Ishikawa (cell line): ENCODE results near the gene CD33.

Source experiments
- CREB1 ChIP-seq: IDR thresholded peaks from 2 replicates; pipeline ENCODE4 v1.6.1; 2012; ENCODE audit warnings: low read depth
- EGR1 ChIP-seq: IDR thresholded peaks from 2 replicates; pipeline ENCODE4 v1.6.1; 2012
- EP300 ChIP-seq: IDR thresholded peaks from 2 replicates; pipeline ENCODE4 v1.6.1; 2012; ENCODE audit warnings: borderline replicate concordance
- TCF12 ChIP-seq: IDR thresholded peaks from 2 replicates; pipeline ENCODE4 v1.6.1; 2012; ENCODE audit warnings: low read depth
- ZBTB7A ChIP-seq: IDR thresholded peaks from 2 replicates; pipeline ENCODE4 v1.6.1; 2012; ENCODE audit warnings: low read depth
- TF ChIP-seq, protein P1 (sequence below): IDR thresholded peaks from 2 replicates; pipeline ENCODE4 v1.6.1; 2012; ENCODE audit warnings: low read depth, mild to moderate bottlenecking

DNA sequence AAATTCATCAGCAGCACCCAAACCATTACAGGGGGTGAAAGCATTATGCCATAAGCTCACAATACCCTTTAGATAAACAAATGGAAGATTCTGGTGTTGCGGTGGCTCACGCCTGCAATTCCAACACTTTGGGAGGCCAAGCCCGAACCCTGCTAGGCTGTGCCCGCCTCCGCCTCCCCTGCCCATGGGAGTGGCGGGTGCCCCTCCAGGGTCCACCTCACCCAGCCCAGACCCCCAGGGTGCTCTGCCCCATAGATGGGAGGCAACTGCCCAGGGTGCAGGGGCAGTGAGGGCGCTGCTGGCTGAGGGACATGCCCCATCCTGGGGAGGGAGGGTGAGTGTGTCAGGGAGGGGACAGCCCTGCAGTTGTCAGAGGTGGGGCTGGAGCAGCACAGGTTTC is 16.0 kb downstream of the CD33 start:
- no peak for TF ChIP-seq EGR1
- TF ChIP-seq TCF12, result no peak
- TF ChIP-seq, protein P1, sequence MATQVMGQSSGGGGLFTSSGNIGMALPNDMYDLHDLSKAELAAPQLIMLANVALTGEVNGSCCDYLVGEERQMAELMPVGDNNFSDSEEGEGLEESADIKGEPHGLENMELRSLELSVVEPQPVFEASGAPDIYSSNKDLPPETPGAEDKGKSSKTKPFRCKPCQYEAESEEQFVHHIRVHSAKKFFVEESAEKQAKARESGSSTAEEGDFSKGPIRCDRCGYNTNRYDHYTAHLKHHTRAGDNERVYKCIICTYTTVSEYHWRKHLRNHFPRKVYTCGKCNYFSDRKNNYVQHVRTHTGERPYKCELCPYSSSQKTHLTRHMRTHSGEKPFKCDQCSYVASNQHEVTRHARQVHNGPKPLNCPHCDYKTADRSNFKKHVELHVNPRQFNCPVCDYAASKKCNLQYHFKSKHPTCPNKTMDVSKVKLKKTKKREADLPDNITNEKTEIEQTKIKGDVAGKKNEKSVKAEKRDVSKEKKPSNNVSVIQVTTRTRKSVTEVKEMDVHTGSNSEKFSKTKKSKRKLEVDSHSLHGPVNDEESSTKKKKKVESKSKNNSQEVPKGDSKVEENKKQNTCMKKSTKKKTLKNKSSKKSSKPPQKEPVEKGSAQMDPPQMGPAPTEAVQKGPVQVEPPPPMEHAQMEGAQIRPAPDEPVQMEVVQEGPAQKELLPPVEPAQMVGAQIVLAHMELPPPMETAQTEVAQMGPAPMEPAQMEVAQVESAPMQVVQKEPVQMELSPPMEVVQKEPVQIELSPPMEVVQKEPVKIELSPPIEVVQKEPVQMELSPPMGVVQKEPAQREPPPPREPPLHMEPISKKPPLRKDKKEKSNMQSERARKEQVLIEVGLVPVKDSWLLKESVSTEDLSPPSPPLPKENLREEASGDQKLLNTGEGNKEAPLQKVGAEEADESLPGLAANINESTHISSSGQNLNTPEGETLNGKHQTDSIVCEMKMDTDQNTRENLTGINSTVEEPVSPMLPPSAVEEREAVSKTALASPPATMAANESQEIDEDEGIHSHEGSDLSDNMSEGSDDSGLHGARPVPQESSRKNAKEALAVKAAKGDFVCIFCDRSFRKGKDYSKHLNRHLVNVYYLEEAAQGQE, result no peak
- no peak for TF ChIP-seq CREB1
- no peak for TF ChIP-seq EP300
- TF ChIP-seq ZBTB7A, result no peak
